HepG2 (cell line): Measurements from ENCODE around the gene C20orf96. TPM values are rescaled to one million over a fixed set of nuclear protein-coding genes. Genes with fewer than 3 reads are reported as not detected.

Experiments
- CEBPB ChIP-seq: IDR thresholded peaks from 2 replicates; pipeline ENCODE4 v1.6.1; 2011; ENCODE audit warnings: low read depth, low read length, improper control_type of control experiment, borderline replicate concordance
- CREM ChIP-seq, 2 experiments: sonication (generic) in 1 of 2; formaldehyde crosslinking in 1 of 2; IDR thresholded peaks; 2 replicates each; pipeline versions ENCODE4 v1.4.0 to v1.6.1; 2016 to 2020; ENCODE audit warnings: antibody characterized with exemption in 1 of 2, mild to moderate bottlenecking in 1 of 2, missing genetic modification reagents in 1 of 2
- DNMT3B ChIP-seq: conservative IDR thresholded peaks from 2 replicates; pipeline ENCODE4 v1.6.1; 2016; ENCODE audit warnings: missing biosample characterization, control low read depth
- HOXA5 ChIP-seq: sonication (generic); formaldehyde crosslinking; IDR thresholded peaks from 2 replicates; pipeline ENCODE4 v1.4.0; 2020; ENCODE audit warnings: missing genetic modification reagents
- KDM5A ChIP-seq: fragments of 200-600 bp; sonication (generic); IDR thresholded peaks from 2 replicates; pipeline ENCODE4 v1.7.0; 2018; ENCODE audit warnings: antibody characterized with exemption, mild to moderate bottlenecking, low read length, borderline replicate concordance
- MIER3 ChIP-seq: IDR thresholded peaks from 2 replicates; pipeline ENCODE4 v1.6.1; 2016; ENCODE audit warnings: missing compliant biosample characterization, borderline replicate concordance
- NFRKB ChIP-seq: fragments of 450-650 bp; IDR thresholded peaks from 2 replicates; pipeline ENCODE4 v1.6.1; 2017
- NR2F1 ChIP-seq, 2 experiments: fragments of 450-650 bp in 1 of 2; formaldehyde crosslinking in 1 of 2; IDR thresholded peaks; 2 replicates each; pipeline versions ENCODE4 v1.5.0 to v1.6.1; 2016 to 2020; ENCODE audit warnings: mild to moderate bottlenecking in 1 of 2, missing compliant biosample characterization in 1 of 2, missing genetic modification reagents in 1 of 2, moderate library complexity in 1 of 2
- SNAPC2 ChIP-seq: sonication (generic); formaldehyde crosslinking; IDR thresholded peaks from 2 replicates; pipeline ENCODE4 v1.8.1; 2022; ENCODE audit warnings: mild to moderate bottlenecking, missing genetic modification reagents
- SOX13 ChIP-seq, 3 experiments: fragments of 450-650 bp in 1 of 3; sonication (generic) in 1 of 3; formaldehyde crosslinking in 1 of 3; IDR thresholded peaks in 2 of 3; conservative IDR thresholded peaks in 1 of 3; 2 replicates each; pipeline versions ENCODE4 v1.5.0 to v1.6.1; 2016 to 2020; ENCODE audit warnings: antibody characterized with exemption in 1 of 3, mild to moderate bottlenecking in 1 of 3, missing compliant biosample characterization in 1 of 3, missing genetic modification reagents in 1 of 3, moderate library complexity in 1 of 3
- ZNF143 ChIP-seq: sonication (generic); formaldehyde crosslinking; IDR thresholded peaks from 2 replicates; pipeline ENCODE4 v1.4.0; 2020; ENCODE audit warnings: missing genetic modification reagents
- ZNF777 ChIP-seq: sonication (generic); formaldehyde crosslinking; IDR thresholded peaks from 2 replicates; pipeline ENCODE4 v1.4.0; 2020; ENCODE audit warnings: missing genetic modification reagents
- ZSCAN22 ChIP-seq: sonication (generic); formaldehyde crosslinking; IDR thresholded peaks from 2 replicates; pipeline ENCODE4 v1.4.0; 2020; ENCODE audit warnings: mild to moderate bottlenecking, missing genetic modification reagents
- polyA plus RNA-seq, 8 experiments: library from polyadenylated mRNA; depleted of rRNA in 3 of 8; stranded (reverse) in 7 of 8; unstranded in 1 of 8; fragments of >200 nt; fragmentation: Illumina TruSeq in 4 of 8; extraction: Trizol in 4 of 8; gene quantifications; 2 replicates each; pipeline versions ENCODE4 v1.2.1 to v1.2.3, GENCODE V29; 2011 to 2016; ENCODE audit warnings: low read depth in 4 of 8, missing spikeins in 1 of 8, mixed read lengths in 1 of 8; ENCODE audit not compliant: insufficient read depth in 1 of 8
- total RNA-seq, 5 experiments: library from RNA; depleted of rRNA; stranded (reverse); fragments of >200 nt; fragmentation: Illumina TruSeq; extraction: Trizol; gene quantifications; 2 replicates each; pipeline ENCODE4 v1.2.3, GENCODE V29; 2016; ENCODE audit warnings: low read depth in 1 of 5
- TF ChIP-seq, protein P1 (sequence below): sonication (generic); formaldehyde crosslinking; IDR thresholded peaks from 2 replicates; pipeline ENCODE4 v1.5.0; 2020; ENCODE audit warnings: missing genetic modification reagents, mild to moderate bottlenecking, borderline replicate concordance
- TF ChIP-seq, protein P2 (sequence below): sonication (generic); formaldehyde crosslinking; IDR thresholded peaks from 2 replicates; pipeline ENCODE4 v1.4.0; 2020; ENCODE audit warnings: missing genetic modification reagents
- TF ChIP-seq, protein P3 (sequence below): sonication (generic); formaldehyde crosslinking; IDR thresholded peaks from 2 replicates; pipeline ENCODE4 v1.4.0; 2020; ENCODE audit warnings: missing genetic modification reagents

Gene C20orf96
- total and polyA plus RNA-seq, 2 of the 13 experiments (the other 11 are each of a cell fraction or from before 2014, with no cell fraction given) = 3.8 to 20.6 TPM

DNA sequence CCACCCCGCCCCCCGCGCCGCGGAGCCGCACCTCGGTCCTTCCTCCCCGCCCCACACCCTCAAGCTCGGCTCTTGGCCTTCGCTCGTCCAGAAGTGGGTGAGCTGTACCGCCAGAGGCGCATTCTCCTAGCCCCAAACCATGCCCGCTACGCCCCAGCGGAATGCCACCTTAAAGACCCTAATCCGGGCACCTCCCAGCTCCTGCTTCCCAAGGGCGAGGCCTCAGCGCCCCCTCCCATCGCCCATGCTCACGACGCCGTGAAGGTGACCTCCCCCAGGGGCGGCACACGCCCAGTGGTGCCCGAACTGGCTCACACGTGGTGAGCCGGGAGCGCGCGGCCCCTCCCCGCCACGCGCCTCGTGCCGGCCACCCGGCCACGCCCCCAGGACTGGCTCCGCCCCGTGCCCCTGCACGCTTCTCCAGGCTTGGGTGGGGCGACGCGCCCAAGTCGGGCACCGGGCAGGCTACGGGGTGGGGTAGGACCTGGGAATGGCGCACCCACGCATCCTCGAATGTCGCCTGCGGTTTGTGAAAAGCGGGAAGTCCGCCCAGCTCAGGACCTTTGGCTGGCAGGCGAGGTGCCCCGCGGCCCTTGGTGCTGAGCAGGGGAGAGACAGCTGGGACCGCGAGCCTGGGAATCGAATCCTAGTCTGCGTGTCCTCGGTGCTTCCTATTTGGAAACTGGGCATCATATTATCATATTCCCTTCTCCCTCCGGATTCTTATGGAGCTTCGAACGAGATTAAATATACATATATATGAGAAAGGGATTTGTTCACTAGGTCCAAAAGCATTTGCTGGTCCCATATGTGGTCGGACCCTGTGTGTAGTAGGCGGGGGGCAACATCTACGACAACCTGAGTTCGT, 33.9 kb upstream of the C20orf96 start (continued):
- TF ChIP-seq, protein P1, sequence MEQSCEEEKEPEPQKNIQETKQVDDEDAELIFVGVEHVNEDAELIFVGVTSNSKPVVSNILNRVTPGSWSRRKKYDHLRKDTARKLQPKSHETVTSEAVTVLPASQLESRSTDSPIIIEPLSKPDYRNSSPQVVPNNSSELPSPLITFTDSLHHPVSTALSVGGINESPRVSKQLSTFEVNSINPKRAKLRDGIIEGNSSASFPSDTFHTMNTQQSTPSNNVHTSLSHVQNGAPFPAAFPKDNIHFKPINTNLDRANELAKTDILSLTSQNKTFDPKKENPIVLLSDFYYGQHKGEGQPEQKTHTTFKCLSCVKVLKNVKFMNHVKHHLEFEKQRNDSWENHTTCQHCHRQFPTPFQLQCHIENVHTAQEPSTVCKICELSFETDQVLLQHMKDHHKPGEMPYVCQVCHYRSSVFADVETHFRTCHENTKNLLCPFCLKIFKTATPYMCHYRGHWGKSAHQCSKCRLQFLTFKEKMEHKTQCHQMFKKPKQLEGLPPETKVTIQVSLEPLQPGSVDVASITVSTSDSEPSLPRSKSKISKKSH (CRISPR knock-in tag) = peak; percentile 99
- TF ChIP-seq SNAPC2 (0 out of 2 replicates have a peak, but pooled peaks have one; percentile 62), NR2F1 (CRISPR knock-in tag; IDR thresholded peaks at IDR 0.05) (no peak; a peak in 2 of 4 replicates), CREM (IDR thresholded peaks at IDR 0.05) (0 out of 2 replicates have a peak, but pooled peaks have one; percentile 10), CREM (CRISPR knock-in tag; IDR thresholded peaks at IDR 0.05) (no peak), NFRKB (no peak), ZNF143 (CRISPR knock-in tag) (peak; percentile 52; the same call in 1 of the 2 replicates), ZNF777 (peak; percentile 90), HOXA5 (peak; percentile 77; the same call in 1 of the 2 replicates), CEBPB (no peak), KDM5A (peak; percentile 43; the same call in 1 of the 2 replicates), DNMT3B (CRISPR knock-in tag) (peak; percentile 55; the same call in 1 of the 2 replicates), ZSCAN22 (CRISPR knock-in tag) (peak; percentile 84; the same call in 1 of the 2 replicates), MIER3 (CRISPR knock-in tag) (peak; percentile 58; the same call in 1 of the 2 replicates), SOX13 (IDR thresholded peaks at IDR 0.05) (peak; percentile 19; the same call in 1 of the 2 replicates), SOX13 (CRISPR knock-in tag; conservative IDR thresholded peaks at IDR 0.05 in 1 of 2, IDR thresholded peaks at IDR 0.05 in 1 of 2) (peak in 1 of 2 experiments; percentile 85; a peak in 2 of 4 replicates)
- TF ChIP-seq, protein P2, sequence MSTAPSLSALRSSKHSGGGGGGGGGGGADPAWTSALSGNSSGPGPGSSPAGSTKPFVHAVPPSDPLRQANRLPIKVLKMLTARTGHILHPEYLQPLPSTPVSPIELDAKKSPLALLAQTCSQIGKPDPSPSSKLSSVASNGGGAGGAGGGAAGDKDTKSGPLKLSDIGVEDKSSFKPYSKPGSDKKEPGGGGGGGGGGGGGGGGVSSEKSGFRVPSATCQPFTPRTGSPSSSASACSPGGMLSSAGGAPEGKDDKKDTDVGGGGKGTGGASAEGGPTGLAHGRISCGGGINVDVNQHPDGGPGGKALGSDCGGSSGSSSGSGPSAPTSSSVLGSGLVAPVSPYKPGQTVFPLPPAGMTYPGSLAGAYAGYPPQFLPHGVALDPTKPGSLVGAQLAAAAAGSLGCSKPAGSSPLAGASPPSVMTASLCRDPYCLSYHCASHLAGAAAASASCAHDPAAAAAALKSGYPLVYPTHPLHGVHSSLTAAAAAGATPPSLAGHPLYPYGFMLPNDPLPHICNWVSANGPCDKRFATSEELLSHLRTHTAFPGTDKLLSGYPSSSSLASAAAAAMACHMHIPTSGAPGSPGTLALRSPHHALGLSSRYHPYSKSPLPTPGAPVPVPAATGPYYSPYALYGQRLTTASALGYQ (CRISPR knock-in tag) = peak; percentile 92
- TF ChIP-seq, protein P3, sequence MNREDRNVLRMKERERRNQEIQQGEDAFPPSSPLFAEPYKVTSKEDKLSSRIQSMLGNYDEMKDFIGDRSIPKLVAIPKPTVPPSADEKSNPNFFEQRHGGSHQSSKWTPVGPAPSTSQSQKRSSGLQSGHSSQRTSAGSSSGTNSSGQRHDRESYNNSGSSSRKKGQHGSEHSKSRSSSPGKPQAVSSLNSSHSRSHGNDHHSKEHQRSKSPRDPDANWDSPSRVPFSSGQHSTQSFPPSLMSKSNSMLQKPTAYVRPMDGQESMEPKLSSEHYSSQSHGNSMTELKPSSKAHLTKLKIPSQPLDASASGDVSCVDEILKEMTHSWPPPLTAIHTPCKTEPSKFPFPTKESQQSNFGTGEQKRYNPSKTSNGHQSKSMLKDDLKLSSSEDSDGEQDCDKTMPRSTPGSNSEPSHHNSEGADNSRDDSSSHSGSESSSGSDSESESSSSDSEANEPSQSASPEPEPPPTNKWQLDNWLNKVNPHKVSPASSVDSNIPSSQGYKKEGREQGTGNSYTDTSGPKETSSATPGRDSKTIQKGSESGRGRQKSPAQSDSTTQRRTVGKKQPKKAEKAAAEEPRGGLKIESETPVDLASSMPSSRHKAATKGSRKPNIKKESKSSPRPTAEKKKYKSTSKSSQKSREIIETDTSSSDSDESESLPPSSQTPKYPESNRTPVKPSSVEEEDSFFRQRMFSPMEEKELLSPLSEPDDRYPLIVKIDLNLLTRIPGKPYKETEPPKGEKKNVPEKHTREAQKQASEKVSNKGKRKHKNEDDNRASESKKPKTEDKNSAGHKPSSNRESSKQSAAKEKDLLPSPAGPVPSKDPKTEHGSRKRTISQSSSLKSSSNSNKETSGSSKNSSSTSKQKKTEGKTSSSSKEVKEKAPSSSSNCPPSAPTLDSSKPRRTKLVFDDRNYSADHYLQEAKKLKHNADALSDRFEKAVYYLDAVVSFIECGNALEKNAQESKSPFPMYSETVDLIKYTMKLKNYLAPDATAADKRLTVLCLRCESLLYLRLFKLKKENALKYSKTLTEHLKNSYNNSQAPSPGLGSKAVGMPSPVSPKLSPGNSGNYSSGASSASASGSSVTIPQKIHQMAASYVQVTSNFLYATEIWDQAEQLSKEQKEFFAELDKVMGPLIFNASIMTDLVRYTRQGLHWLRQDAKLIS (CRISPR knock-in tag) = no peak; the same call in 1 of the 2 replicates
